ENCODE measurements around the gene GADL1.

Gene GADL1

GRCh38 chr3:30682434-30683155, 211.9 kb downstream of the GADL1 start:
- no peak overlapping the region for H3K27ac ChIP-seq
- TF ChIP-seq CTCF (conservative IDR thresholded peaks at IDR 0.05; ENCODE audit: low read depth): no peak
- CTCF ChIA-PET: no interaction called here
- POLR2A ChIA-PET (ENCODE audit: low non-redundant PET): no interaction called here
- no peak for DNase-seq (ENCODE audit: low spot score)

GRCh38 chr3:30681649-30682211, 212.7 kb downstream of the GADL1 start:
- POLR2A ChIA-PET (ENCODE audit: low non-redundant PET): no interaction called here
- no peak for DNase-seq (ENCODE audit: low spot score)
- peak overlapping the region; percentile 76 for H3K27ac ChIP-seq
- TF ChIP-seq CTCF (conservative IDR thresholded peaks at IDR 0.05; ENCODE audit: low read depth): no peak
- CTCF ChIA-PET: no interaction called here

GRCh38 chr3:30680789-30681648, 213.4 kb downstream of the GADL1 start:
- H3K27ac ChIP-seq: peak overlapping the region; percentile 76
- no peak for DNase-seq (ENCODE audit: low spot score)
- TF ChIP-seq CTCF (conservative IDR thresholded peaks at IDR 0.05; ENCODE audit: low read depth): no peak
- ChIA-PET CTCF (interaction anchor here (0.7 kb wide), 1 partner anchor 361 kb away, joined by 3 read pairs; no protein-coding TSS in a partner anchor), POLR2A (ENCODE audit: low non-redundant PET) (no interaction called here)

GRCh38 chr3:30679045-30679444, 215.4 kb downstream of the GADL1 start:
- TF ChIP-seq CTCF (conservative IDR thresholded peaks at IDR 0.05; ENCODE audit: low read depth): no peak
- POLR2A ChIA-PET (ENCODE audit: low non-redundant PET): no interaction called here
- DNase-seq (ENCODE audit: low spot score): no peak
- no peak overlapping the region for H3K27ac ChIP-seq
- CTCF ChIA-PET: interaction anchor here (0.6 kb wide), 1 partner anchor 453 kb away, joined by 4 read pairs; no protein-coding TSS in a partner anchor

GRCh38 chr3:30677347-30677685, 217.1 kb downstream of the GADL1 start:
- no peak for TF ChIP-seq CTCF (conservative IDR thresholded peaks at IDR 0.05; ENCODE audit: low read depth)
- ChIA-PET POLR2A (ENCODE audit: low non-redundant PET) (no interaction called here), CTCF (no interaction called here)
- H3K27ac ChIP-seq: no peak overlapping the region
- no peak for DNase-seq (ENCODE audit: low spot score)

- DNase-seq (ENCODE audit: low spot score): no peak
- POLR2A ChIA-PET (ENCODE audit: low non-redundant PET): no interaction called here
- CTCF ChIA-PET: no interaction called here
- TF ChIP-seq CTCF (conservative IDR thresholded peaks at IDR 0.05; ENCODE audit: low read depth): no peak
- H3K27ac ChIP-seq: no peak overlapping the region
Measured at GRCh38 chr3:30676424-30677346, 217.8 kb downstream of the GADL1 start.

All from RWPE1 (cell line).